DMS53 (cell line): Measurements from ENCODE around the gene C3orf22.
"Not testable (repeated sequence)": the region's sequence is repeated elsewhere in the genome, so short reads cannot be mapped to it uniquely, and the experiment has no call there.

ENCODE experiments used
- DNase-seq: peaks from one replicate; lab custom pipeline; 2025; lab: John Stamatoyannopoulos, UW

The C3orf22 gene

DNA sequence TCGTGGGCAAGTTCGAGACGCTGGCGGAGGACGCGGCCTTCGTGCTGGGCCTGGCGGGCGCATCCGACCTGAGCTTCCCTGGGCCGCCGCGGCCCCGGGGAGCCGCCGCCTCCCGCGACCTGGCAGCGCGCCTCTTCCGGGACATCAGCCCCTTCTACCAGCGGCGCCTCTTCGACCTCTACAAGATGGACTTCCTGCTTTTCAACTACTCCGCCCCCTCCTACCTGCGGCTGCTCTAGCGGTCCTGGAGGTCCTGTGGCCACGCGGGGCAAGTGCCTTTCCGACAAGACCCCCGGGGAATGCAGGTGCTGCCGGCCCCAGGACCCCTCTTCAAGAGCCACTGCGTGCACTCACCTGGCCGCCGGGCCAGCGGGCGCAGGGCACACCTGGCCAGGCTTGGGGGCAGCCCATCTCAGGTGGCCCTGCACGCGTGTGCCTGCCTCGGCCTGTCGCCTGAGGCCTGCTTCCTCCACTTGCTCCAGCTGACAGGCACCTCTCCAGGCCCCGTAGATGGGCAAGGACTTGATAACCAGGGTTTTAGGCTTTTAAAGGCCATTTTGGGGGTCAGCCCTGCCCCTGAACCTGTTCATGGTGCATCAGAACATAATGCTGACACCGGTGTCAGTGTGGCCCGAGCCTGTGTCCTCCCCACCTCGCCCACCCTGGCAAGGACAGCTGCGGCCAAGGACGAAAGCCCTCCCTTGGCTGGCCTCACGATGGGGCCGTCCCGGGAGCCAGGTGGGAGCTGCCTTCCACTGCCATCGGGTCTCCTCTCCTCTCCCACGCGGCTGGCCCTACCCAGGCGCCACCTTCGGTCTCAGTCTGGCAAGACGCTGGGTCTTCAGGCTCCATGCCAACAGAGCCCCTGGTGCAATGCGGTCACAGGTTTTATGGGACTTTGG is 16.1 kb downstream of the C3orf22 start:
- no peak for DNase-seq

DNA sequence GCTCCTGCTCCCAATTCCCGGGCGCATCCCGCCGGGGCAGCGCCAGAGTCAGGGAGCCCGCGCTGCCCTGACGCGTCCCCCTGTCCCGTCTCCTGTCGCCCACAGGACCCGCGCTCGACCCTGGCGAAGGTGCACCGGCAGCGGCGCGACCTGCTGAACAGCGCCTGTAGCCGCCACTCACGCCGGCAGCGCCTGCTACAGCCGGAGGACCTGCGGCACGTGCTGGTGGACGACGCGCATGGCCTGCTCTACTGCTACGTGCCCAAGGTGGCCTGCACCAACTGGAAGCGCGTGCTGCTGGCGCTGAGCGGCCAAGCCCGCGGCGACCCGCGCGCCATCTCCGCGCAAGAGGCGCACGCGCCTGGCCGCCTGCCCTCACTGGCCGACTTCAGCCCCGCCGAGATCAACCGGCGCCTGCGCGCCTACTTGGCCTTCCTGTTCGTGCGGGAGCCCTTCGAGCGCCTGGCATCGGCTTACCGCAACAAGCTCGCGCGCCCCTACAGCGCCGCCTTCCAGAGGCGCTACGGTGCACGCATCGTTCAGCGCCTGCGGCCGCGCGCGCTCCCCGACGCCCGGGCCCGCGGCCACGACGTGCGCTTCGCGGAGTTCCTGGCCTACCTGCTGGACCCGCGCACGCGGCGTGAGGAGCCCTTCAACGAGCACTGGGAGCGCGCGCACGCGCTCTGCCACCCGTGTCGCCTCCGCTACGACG is 16.9 kb downstream of the C3orf22 start:
- no peak for DNase-seq

DNA sequence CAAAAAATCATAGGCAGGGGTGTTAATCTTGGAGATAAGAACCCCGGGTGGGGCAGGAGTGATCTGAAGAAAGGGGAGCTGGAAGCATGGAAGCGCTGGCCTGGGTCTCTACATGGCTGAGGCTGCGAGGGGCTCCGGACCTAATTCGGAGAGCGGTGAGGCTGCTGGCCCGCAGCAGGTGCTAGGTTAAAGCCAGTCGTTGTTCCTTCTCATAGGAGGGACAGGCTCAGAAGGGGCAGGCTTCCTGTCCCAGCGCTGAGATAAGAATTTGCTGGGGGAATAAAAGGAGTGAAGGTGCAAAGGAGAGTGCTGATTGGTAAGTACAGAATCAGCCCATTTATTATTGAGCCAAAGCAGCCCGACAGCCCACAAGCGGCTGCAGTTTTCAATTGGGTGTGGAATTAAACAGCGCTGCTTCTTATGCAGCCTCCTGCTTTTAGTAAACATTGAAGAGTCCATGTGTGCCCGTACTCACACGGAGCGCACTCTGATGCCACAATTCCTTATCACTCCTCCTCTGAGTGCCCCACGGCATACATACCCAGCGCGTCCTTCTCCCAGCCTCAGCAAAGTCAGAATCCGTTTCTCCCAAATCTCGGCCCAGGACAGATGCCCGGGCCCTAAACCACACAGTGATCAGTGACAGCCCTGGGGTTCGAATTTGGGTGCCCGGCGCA is 17.6 kb downstream of the C3orf22 start:
- DNase-seq, result no peak

DNA sequence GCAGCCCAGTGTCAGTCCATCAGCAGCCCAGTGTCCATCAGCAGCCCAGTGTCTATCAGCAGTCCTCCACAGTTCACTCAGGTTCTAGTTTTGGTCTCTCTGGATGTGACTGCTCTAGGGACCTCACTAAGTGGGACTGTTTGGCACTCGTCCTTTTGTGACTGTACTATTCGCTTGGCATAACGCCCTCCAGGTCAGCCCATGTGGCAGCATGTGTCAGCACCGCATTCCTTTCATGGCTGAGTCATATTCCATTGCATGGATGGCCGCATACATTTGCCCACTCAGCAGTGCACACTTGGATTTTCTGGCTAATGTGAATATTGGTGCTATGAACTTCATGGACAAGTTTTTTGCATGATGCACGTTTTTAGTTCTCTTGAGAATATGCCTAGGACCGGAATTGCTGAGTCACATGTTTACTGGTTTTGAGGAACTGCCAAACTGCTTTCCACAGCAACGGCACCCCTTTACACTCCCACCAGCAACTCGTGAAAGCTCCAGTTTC is 18.3 kb downstream of the C3orf22 start:
- peak; percentile 55 for DNase-seq

DNA sequence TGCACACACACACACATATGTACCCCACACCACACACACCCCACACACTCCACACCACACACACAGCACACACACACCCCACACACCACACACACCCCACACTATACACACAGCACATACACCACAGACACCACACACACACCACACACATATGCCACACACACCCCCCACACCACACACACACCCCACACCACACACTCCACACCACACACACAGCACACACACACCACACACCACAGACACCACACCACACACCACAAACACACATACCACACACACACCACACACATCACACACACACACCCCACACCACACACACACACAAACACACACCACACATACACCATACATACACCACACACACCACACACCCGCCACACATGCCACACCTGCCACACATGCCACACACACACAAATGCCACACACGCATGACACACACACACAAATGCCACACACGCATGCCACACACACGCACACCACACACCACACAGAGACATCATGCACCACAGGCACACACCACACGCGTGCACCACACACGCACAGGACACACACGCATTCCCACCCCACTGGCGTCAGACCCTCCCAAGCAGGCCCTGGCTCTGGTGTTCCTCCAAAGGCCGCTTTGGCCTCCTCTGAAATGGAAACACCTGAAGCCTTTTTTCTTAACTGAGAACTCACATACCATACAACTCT is 19.0 kb downstream of the C3orf22 start:
- no peak for DNase-seq

DNA sequence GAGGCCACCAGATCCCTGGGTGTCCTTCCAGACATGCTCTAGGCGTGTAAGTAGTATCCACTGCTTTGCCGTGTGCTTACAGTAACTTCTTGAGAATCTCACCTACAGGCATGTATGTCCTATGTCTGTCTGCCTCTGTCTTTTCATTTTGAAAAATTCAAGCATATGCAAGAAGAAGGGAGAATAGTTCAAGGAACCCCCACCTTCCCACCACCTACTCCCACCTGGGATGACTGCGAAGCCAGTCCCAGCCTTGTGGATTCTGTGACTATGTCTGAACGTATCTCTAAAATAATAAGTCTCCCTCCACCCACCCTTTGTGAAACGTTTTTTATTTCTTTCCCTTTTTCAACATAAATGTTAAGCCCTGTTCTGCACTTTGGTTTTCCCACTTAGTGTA is 19.8 kb downstream of the C3orf22 start:
- no peak for DNase-seq

DNA sequence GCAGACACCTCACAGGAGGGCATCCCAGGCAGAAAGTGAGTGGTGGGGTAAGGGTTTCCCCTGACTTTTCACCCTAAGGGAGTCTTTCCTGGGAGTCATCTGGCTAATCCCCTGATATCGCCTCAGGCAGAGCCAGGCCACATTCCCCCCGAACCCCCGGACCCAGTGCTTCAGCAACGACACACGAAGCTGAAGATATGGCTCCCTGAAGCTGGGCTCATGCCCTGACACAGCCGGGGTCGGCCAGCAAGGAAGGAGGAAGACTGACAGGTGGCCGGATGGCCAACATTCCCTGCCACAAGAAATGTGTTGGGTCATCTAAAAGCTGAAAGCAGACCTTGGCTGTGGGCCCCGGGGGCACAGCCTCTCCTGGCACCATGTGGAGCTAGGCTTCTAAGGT is 20.4 kb downstream of the C3orf22 start:
- no peak for DNase-seq

DNA sequence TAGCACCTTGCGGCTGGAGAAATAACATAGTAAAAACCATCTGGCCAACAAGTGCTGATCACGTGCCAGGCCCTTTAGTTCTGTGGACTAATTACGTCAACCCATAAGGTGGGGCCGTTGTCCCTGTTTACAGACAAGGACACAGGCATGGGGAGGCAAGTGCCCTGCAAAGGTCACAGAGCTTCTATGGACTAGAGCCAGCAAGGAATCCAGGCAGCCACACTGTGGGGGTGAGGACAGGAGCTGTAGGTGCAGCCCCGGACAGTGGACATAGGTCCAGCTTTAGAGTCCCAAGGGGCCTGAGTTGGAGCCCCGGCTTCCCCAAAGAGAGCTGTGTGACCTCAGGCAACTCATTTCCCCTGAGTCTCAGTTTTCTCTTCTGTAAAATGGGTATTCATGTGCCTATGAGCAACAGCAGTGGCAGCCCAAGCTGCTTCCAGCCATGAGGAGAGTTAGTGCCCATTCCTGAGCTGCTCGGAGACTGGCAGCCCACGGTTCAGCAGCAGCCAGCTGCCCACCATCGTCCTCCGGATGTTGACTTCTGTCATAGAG is 20.9 kb downstream of the C3orf22 start:
- DNase-seq, result no peak

DNA sequence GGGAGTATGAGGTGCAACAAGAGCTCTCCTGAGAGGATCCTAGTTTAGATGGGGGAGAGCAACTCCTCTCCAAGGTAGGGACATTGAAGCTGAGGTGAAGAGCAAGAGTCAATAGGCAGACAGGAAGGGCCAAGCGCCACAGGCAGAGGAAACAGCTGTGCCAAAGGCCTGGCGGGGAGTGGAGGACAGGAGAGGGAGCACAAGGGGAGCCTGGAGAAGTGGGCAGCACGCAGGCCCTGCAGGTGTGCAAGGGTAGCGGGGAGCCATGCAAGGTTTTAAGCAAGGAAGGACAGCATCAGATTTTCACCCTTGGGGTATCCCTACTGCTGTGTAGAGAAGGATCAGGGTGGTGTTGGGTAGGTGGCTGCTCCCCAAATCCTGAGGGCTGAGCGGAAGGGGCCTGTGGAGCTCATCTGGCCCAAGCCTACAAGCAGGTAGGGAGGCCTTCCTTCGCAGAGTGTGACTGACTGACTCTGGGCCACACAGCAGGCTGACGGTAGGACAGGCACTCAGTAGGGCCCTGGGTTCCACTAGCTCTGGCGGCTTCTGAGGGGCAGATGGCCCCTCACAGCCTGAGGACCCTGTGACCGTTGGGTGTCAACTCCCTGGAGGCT is 21.5 kb downstream of the C3orf22 start:
- peak; percentile 31 for DNase-seq

DNA sequence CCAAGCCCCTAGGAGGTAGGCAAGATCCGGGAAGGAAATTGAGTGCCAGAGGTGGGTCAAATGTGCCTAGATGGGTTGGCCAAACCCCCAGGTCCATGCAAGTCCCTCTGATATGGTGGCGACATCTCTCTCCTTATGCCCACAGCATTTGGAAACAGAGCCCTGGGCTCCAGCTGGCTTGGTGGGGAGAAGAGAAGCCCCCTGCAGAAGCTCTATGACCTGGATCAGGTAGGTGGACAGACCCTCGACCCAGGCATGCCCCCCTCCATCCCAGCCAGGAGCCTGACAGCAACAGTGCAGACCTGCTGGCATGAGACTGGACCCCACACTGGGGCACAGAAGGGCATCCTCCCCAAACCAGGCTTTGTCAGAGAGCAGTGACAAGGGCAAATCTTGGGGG is 22.6 kb downstream of the C3orf22 start:
- DNase-seq, result no peak

DNA sequence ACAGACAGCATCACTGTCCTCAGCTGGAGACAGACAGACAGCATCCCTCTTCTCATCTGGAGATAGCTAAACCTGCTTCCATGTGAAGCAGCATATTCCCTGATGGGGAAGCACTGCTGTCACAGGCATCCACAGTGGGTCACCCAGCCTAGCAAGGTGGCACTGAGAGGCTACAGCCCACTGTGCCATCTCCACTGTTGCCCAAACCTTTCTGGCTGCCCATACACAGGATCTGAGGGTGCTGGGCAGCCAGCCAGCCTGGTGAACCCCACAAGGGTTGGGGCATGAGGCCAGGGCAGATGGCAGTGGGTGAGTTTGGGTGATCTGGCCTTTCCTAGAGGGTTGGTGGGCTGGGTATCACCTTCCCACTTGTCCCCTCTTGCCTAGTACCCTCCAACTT is 23.1 kb downstream of the C3orf22 start:
- no peak for DNase-seq

DNA sequence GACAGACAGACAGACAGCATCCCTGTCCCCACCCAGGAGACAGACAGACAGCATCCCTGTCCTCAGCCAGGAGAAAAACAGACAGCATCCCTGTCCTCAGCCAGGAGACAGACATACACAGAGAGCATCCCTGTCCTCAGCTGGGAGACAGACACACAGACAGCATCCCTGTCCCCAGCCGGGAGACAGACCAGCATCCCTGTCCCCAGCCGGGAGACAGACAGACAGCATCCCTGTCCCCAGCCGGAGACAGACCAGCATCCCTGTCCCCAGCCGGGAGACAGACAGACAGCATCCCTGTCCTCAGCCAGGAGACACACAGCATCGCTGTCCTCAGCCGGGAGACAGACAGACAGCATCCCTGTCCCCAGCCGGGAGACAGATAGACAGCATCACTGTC is 24.0 kb downstream of the C3orf22 start:
- DNase-seq, result not testable (repeated sequence)

DNA sequence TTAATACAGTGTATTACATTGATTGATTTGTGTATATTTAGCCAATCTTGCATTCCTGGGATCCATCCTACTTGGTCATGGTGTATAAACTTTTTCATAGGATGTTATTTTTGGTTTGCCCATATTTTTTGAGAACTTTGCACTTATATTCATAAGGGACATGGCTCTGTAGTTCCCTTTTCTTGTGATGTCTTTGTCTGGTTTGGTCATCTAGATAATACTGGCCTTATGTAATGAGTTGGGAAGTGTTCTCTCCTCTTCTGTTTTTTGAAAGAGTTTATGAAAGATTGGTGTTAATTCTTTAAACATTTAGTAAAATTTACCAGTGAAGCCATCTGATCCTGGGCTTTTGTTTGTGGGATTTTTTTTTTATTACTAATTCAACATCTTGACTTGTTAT is 25.2 kb downstream of the C3orf22 start:
- DNase-seq, result no peak

DNA sequence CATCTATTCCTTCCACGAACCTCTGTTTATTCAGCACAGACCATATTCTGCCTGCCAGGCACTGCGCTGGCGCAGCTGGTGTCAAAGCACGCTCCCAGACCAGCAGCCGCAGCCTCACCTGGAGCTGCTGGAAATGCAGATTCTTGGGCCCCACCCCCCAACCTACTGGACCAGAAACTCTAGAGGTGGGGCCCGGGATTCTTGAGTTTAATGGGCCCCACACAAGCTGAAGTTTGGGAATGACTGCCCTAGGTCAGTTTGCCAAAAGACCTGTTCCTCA is 27.7 kb downstream of the C3orf22 start:
- DNase-seq, result no peak

DNA sequence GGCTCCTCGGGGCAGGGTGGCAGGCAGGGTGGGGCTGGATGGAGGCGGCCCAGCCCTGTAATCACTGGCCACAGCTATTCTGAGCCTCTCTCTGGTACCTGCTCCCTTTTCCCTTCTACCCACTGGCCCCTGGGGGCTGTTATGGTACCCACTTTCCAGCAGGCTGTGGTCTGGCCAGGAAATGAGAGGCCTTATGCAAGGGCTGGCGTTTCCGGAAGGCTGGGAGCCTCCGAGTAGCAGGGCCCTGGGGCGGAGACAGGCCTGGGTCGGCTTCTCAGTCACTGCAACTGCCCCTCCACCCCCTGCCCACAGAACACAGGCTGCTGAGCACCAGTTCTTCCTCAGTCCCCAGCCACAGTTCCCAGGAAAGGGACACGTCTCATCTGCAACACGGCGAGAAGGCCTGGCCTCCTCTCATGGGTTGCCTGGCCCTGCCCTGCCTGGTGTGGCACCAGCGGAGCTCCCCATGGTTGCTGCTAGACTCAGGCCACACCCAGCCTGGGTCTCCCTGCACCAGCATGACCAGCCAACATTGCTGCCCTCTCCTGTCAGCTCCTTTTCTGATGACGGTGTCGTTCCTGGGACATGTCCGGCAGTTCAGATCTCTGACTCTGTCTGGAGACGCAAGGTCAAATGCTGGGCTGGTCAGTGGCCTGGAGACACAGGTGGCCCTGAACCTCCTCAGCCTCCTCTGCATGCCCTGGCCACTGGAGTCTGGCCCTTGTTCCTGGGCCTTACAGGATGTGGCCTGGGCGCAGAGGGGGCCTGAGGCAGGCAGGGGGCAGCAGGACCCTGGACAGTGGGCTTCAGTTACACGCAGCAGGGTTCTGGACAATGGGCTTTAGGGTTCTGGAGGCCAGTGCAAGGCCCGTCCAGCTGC is 28.3 kb downstream of the C3orf22 start:
- DNase-seq, result no peak

DNA sequence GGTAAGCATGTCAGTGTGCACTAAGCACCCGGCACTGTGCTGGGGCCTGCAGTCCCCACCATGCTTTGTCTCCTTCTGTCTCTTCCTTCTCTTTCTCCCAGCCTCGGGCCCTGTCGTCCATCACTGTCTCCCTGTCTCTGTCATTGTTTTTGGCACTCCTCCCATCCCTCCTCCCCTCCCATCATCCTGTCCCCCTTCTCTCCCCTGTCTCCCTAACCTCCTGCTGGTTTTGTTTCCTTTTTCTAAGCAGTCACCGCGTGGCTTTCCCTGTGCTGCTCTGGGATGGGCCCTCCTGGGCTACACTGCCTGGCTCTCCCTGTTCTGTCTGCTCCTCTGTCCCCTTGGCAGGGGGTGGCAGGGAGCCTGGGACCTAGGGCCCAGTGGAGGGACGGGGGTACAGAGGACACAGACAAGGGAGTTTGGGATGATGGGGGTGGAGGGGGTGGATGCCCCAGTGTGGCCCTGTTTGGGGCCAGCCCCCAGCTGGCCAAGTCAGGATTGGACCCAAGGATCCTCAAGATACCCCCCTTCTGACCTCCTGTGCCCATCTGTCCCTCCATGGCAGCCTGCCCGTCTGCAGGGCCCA is 29.1 kb downstream of the C3orf22 start:
- DNase-seq, result no peak

DNA sequence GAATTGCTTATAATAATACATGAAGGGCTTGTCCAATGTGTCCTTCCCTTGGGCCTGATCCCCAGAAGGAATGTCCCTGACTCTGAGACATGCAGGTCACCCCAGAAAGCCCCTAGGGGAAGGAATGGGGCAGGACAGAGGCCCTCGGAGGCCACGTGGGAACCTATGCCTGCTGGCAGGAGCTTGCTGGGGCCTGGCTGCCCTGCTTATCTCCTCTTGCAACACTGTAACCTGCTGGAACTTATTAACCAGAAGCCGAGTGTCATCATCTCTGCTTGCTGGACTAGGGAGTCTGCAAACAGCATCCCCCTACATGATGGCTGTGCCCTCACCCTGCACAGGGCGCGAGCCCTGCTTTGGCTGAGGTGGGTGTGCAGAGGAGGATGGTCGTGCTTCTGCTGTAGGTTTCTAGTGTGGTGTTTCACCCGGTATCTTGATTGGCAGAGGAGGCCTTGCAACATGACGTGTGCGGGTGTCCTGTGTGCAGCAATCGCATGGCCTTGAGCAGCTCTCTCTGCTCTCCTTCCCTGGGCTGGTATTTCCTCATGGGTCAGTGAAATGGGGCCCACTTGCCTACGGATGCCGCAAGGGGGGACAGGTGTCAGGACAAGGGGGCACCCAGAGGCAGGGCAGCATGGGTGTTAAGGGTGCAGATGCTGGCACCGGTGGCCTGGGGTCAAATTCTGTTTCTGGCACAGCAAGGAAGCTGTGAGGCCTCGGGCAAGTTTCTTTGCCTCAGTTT is 29.8 kb downstream of the C3orf22 start:
- DNase-seq, result no peak

DNA sequence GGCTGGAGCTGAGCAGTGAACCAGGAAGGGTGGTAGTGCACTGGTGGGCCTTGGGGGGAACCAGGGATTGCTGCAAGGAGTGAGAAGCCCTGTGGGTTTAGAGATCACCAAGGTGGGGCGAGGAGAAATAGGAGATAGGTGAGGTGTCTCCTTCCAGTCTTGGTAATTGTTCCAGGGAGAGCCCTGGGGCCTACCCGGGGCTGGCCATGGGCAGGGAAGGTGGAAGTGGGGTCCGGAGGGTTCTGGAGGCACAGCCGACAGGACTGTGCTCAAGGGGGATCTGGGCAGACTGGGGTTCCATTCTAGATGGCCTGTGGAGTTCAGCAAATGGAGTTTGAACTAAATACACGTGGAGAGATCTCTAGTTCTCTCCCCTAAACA is 30.3 kb downstream of the C3orf22 start:
- no peak for DNase-seq

DNA sequence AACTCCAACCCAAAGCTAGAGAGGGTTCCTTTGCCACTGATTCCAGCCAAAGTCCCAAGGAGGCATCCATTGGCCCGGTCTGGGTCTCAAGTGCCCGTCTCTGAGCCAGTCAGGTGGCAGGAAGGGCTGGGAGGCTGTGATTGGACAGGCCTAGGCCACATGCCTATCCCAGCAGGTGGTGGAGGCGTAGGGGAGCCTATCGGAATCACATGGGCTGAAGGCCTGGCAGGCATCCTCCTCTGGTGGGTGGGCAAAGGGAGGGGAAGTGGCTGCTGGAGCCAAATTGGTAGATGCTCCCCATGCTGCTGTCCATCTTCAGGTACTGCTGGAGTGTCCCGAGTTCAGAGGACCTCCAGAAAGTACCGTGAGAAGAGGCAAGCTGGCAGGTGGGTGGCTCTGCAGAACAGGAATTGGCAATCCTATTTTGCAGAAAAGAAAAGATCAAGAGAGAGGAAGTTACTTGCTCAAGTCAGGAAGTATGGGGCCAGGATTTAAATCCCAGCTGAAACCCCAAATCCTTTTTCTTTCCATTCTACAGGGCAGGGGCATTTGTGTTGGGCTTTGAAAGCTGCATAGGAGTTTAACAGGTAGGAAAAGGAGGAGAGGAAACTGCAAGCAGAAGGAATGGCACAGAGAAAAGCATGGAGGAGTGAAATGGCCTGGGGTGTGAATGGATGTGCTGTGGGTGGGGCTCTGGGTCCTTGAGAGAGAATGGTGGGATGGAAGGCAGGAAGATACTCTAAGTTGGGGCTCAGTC is 31.1 kb downstream of the C3orf22 start:
- no peak for DNase-seq
